Measurements from ENCODE around the gene MT1G.

The MT1G gene

GRCh38 chr16:56675685-56676210 is 7.9 kb upstream of the MT1G start:
- TF ChIP-seq TAF1 (IDR thresholded peaks at IDR 0.05; ENCODE audit: low read depth) = no peak
- TF ChIP-seq MAX (IDR thresholded peaks at IDR 0.05) = no peak
- TF ChIP-seq REST (IDR thresholded peaks at IDR 0.05; ENCODE audit: low read depth) = no peak
- TF ChIP-seq RAD21 (IDR thresholded peaks at IDR 0.05; ENCODE audit: low read depth) = no peak
- TF ChIP-seq TCF12 (IDR thresholded peaks at IDR 0.05; ENCODE audit: low read depth) = no peak
- TF ChIP-seq CEBPB (IDR thresholded peaks at IDR 0.05) = no peak
- TF ChIP-seq CREB1 (IDR thresholded peaks at IDR 0.05; ENCODE audit: low read depth) = no peak
- TF ChIP-seq NFIC (IDR thresholded peaks at IDR 0.05) = no peak

- TF ChIP-seq RAD21 (IDR thresholded peaks at IDR 0.05; ENCODE audit: low read depth) = peak; percentile 43
- TF ChIP-seq USF1 (IDR thresholded peaks at IDR 0.05) = no peak
Measured at GRCh38 chr16:56673921-56674320, 6.1 kb upstream of the MT1G start.

GRCh38 chr16:56672761-56673536 is 5.1 kb upstream of the MT1G start:
- no peak for TF ChIP-seq YY1 (IDR thresholded peaks at IDR 0.05; ENCODE audit: low read depth)
- TF ChIP-seq TEAD4 (IDR thresholded peaks at IDR 0.05) = no peak
- no peak for TF ChIP-seq EGR1 (IDR thresholded peaks at IDR 0.05)
- TF ChIP-seq USF1 (IDR thresholded peaks at IDR 0.05) = no peak
- TF ChIP-seq RAD21 (IDR thresholded peaks at IDR 0.05; ENCODE audit: low read depth) = no peak
- TF ChIP-seq REST (IDR thresholded peaks at IDR 0.05; ENCODE audit: low read depth) = no peak
- no peak for TF ChIP-seq TCF12 (IDR thresholded peaks at IDR 0.05; ENCODE audit: low read depth)
- TF ChIP-seq TAF1 (IDR thresholded peaks at IDR 0.05; ENCODE audit: low read depth) = no peak
- TF ChIP-seq ZBTB7A (IDR thresholded peaks at IDR 0.05; ENCODE audit: low read depth) = no peak
- no peak for TF ChIP-seq EP300 (IDR thresholded peaks at IDR 0.05; ENCODE audit: borderline replicate concordance)
- no peak for TF ChIP-seq FOXM1 (IDR thresholded peaks at IDR 0.05; ENCODE audit: borderline replicate concordance, low read depth)
- TF ChIP-seq CEBPB (IDR thresholded peaks at IDR 0.05) = no peak
- TF ChIP-seq MAX (IDR thresholded peaks at IDR 0.05) = no peak
- TF ChIP-seq CREB1 (IDR thresholded peaks at IDR 0.05; ENCODE audit: low read depth) = no peak
- no peak for TF ChIP-seq NFIC (IDR thresholded peaks at IDR 0.05)

- TF ChIP-seq TEAD4 (IDR thresholded peaks at IDR 0.05) (no peak), RAD21 (IDR thresholded peaks at IDR 0.05; ENCODE audit: low read depth) (no peak), ZBTB7A (IDR thresholded peaks at IDR 0.05; ENCODE audit: low read depth) (no peak), YY1 (IDR thresholded peaks at IDR 0.05; ENCODE audit: low read depth) (no peak), EP300 (IDR thresholded peaks at IDR 0.05; ENCODE audit: borderline replicate concordance) (no peak), CEBPB (IDR thresholded peaks at IDR 0.05) (no peak)
Measured at GRCh38 chr16:56670620-56670934, 2.7 kb upstream of the MT1G start.

- TF ChIP-seq FOXM1 (IDR thresholded peaks at IDR 0.05; ENCODE audit: borderline replicate concordance, low read depth) (no peak), TCF12 (IDR thresholded peaks at IDR 0.05; ENCODE audit: low read depth) (no peak), NFIC (IDR thresholded peaks at IDR 0.05) (no peak), REST (IDR thresholded peaks at IDR 0.05; ENCODE audit: low read depth) (no peak), CEBPB (IDR thresholded peaks at IDR 0.05) (no peak), EGR1 (IDR thresholded peaks at IDR 0.05) (no peak), TAF1 (IDR thresholded peaks at IDR 0.05; ENCODE audit: low read depth) (no peak), EP300 (IDR thresholded peaks at IDR 0.05; ENCODE audit: borderline replicate concordance) (no peak), RAD21 (IDR thresholded peaks at IDR 0.05; ENCODE audit: low read depth) (no peak), MAX (IDR thresholded peaks at IDR 0.05) (no peak), ZBTB7A (IDR thresholded peaks at IDR 0.05; ENCODE audit: low read depth) (no peak), USF1 (IDR thresholded peaks at IDR 0.05) (no peak), YY1 (IDR thresholded peaks at IDR 0.05; ENCODE audit: low read depth) (no peak), CREB1 (IDR thresholded peaks at IDR 0.05; ENCODE audit: low read depth) (no peak)
Measured at GRCh38 chr16:56669840-56670619, 2.2 kb upstream of the MT1G start.

All from Ishikawa (cell line).